ENCODE data around the gene PLCB1.

The PLCB1 gene

GRCh38 chr20:8689337-8689736 lies 557.3 kb downstream of the PLCB1 start:
- TF ChIP-seq EZH2 (IDR thresholded peaks at IDR 0.05; ENCODE audit: borderline replicate concordance, low read length) = no peak
- TF ChIP-seq CTCF (IDR thresholded peaks at IDR 0.05; ENCODE audit: low read length) = no peak
- 0 out of 2 replicates have a peak, but pooled peaks cover 3% of the 10 kb centered on the region for H3K9me3 ChIP-seq (ENCODE audit: low read length)
- H3F3A ChIP-seq (ENCODE audit: insufficient read depth, low read length) = no peaks in the 10 kb centered on the region
- no peaks in the 10 kb centered on the region for H4K20me1 ChIP-seq (ENCODE audit: insufficient read depth, low read length)
- H3K27ac ChIP-seq (ENCODE audit: low read depth, low read length, poor library complexity, severe bottlenecking) = no peak overlapping the region
- H3K4me1 ChIP-seq (ENCODE audit: insufficient read depth, low read length, severe bottlenecking) = no peaks in the 10 kb centered on the region
- no peaks in the 10 kb centered on the region for H3K36me3 ChIP-seq (ENCODE audit: insufficient read depth, low read length)
- no peak overlapping the region for H3K9ac ChIP-seq (ENCODE audit: low read length)
- H3K4me2 ChIP-seq (ENCODE audit: low read length) = no peak overlapping the region
- H3K4me3 ChIP-seq (ENCODE audit: low read depth, low read length, poor library complexity, severe bottlenecking) = no peak overlapping the region
- no peaks in the 10 kb centered on the region for H3K79me2 ChIP-seq (ENCODE audit: insufficient read depth, low read length)
- H3K9me2 ChIP-seq (ENCODE audit: low read depth, low read length) = no peaks in the 10 kb centered on the region
- no peak overlapping the region for H2AFZ ChIP-seq (ENCODE audit: low read length)
- no peaks in the 10 kb centered on the region for H3K27me3 ChIP-seq (ENCODE audit: insufficient read depth, low read length)

- Histone ChIP-seq H4K20me1 (ENCODE audit: insufficient read depth, low read length) (no peaks in the 10 kb centered on the region), H3K27me3 (ENCODE audit: insufficient read depth, low read length) (no peaks in the 10 kb centered on the region), H3K4me2 (ENCODE audit: low read length) (no peak overlapping the region), H3K27ac (ENCODE audit: low read depth, low read length, poor library complexity, severe bottlenecking) (no peak overlapping the region), H3K4me1 (ENCODE audit: insufficient read depth, low read length, severe bottlenecking) (no peaks in the 10 kb centered on the region), H3K9me2 (ENCODE audit: low read depth, low read length) (no peaks in the 10 kb centered on the region), H3K79me2 (ENCODE audit: insufficient read depth, low read length) (no peaks in the 10 kb centered on the region), H3K9ac (ENCODE audit: low read length) (no peak overlapping the region), H2AFZ (ENCODE audit: low read length) (no peak overlapping the region), H3K9me3 (ENCODE audit: low read length) (0 out of 2 replicates have a peak, but pooled peaks cover 3% of the 10 kb centered on the region), H3K36me3 (ENCODE audit: insufficient read depth, low read length) (no peaks in the 10 kb centered on the region), H3K4me3 (ENCODE audit: low read depth, low read length, poor library complexity, severe bottlenecking) (no peak overlapping the region), H3F3A (ENCODE audit: insufficient read depth, low read length) (no peaks in the 10 kb centered on the region)
- TF ChIP-seq CTCF (IDR thresholded peaks at IDR 0.05; ENCODE audit: low read length) = no peak
These were observed 558.0 kb downstream of the PLCB1 start for GRCh38 chr20:8690074-8690473.

- H3K79me2 ChIP-seq (ENCODE audit: insufficient read depth, low read length) = no peaks in the 10 kb centered on the region
- H3K36me3 ChIP-seq (ENCODE audit: insufficient read depth, low read length) = no peaks in the 10 kb centered on the region
- H4K20me1 ChIP-seq (ENCODE audit: insufficient read depth, low read length) = no peaks in the 10 kb centered on the region
- no peak for TF ChIP-seq EZH2 (IDR thresholded peaks at IDR 0.05; ENCODE audit: borderline replicate concordance, low read length)
- TF ChIP-seq CTCF (IDR thresholded peaks at IDR 0.05; ENCODE audit: low read length) = no peak
- H2AFZ ChIP-seq (ENCODE audit: low read length) = no peak overlapping the region
- no peaks in the 10 kb centered on the region for H3K9me2 ChIP-seq (ENCODE audit: low read depth, low read length)
- no peak overlapping the region for H3K4me2 ChIP-seq (ENCODE audit: low read length)
- H3K4me3 ChIP-seq (ENCODE audit: low read depth, low read length, poor library complexity, severe bottlenecking) = no peak overlapping the region
- H3F3A ChIP-seq (ENCODE audit: insufficient read depth, low read length) = no peaks in the 10 kb centered on the region
- H3K9ac ChIP-seq (ENCODE audit: low read length) = no peak overlapping the region
- no peaks in the 10 kb centered on the region for H3K27me3 ChIP-seq (ENCODE audit: insufficient read depth, low read length)
- H3K27ac ChIP-seq (ENCODE audit: low read depth, low read length, poor library complexity, severe bottlenecking) = no peak overlapping the region
- H3K4me1 ChIP-seq (ENCODE audit: insufficient read depth, low read length, severe bottlenecking) = no peaks in the 10 kb centered on the region
- H3K9me3 ChIP-seq (ENCODE audit: low read length) = 0 out of 2 replicates have a peak, but pooled peaks cover 3% of the 10 kb centered on the region
These were observed 561.6 kb downstream of the PLCB1 start for GRCh38 chr20:8693709-8694108.
